ACC112 (cell line): ENCODE results near the gene PLCB4.

Experiments
- H2AFZ ChIP-seq: fragments of 200-600 bp; sonication (generic); one replicate; pipeline ENCODE4 v1.6.0; 2017; ENCODE audit warnings: antibody characterized with exemption, low read length; ENCODE audit not compliant: unreplicated experiment
- H3K27ac ChIP-seq: fragments of 200-600 bp; sonication (generic); 2 replicates; pipeline ENCODE4 v1.5.1; 2014; ENCODE audit warnings: low read depth, mild to moderate bottlenecking, antibody characterized with exemption, low read length, moderate library complexity
- H3K27me3 ChIP-seq: fragments of 200-600 bp; sonication (generic); 2 replicates; pipeline ENCODE4 v1.6.1; 2014; ENCODE audit warnings: mild to moderate bottlenecking, antibody characterized with exemption, low read length, moderate library complexity, mixed read lengths; ENCODE audit not compliant: insufficient read depth
- H3K36me3 ChIP-seq: fragments of 200-600 bp; sonication (generic); 2 replicates; pipeline ENCODE4 v1.6.1; 2016; ENCODE audit warnings: mild to moderate bottlenecking, antibody characterized with exemption, low read length, moderate library complexity, mixed read lengths; ENCODE audit not compliant: insufficient read depth
- H3K4me1 ChIP-seq: fragments of 200-600 bp; sonication (generic); one replicate; pipeline ENCODE4 v1.6.1; 2016; ENCODE audit warnings: low read length, mixed read lengths; ENCODE audit not compliant: insufficient read depth, unreplicated experiment, control insufficient read depth
- H3K4me3 ChIP-seq: fragments of 200-600 bp; sonication (generic); 2 replicates; pipeline ENCODE4 v1.5.1; 2014; ENCODE audit warnings: mild to moderate bottlenecking, low read depth, low read length
- H3K79me2 ChIP-seq: fragments of 200-600 bp; sonication (generic); one replicate; pipeline ENCODE4 v1.6.0; 2016; ENCODE audit warnings: low read length; ENCODE audit not compliant: control insufficient read depth, unreplicated experiment, insufficient read depth

PLCB4 gene

DNA sequence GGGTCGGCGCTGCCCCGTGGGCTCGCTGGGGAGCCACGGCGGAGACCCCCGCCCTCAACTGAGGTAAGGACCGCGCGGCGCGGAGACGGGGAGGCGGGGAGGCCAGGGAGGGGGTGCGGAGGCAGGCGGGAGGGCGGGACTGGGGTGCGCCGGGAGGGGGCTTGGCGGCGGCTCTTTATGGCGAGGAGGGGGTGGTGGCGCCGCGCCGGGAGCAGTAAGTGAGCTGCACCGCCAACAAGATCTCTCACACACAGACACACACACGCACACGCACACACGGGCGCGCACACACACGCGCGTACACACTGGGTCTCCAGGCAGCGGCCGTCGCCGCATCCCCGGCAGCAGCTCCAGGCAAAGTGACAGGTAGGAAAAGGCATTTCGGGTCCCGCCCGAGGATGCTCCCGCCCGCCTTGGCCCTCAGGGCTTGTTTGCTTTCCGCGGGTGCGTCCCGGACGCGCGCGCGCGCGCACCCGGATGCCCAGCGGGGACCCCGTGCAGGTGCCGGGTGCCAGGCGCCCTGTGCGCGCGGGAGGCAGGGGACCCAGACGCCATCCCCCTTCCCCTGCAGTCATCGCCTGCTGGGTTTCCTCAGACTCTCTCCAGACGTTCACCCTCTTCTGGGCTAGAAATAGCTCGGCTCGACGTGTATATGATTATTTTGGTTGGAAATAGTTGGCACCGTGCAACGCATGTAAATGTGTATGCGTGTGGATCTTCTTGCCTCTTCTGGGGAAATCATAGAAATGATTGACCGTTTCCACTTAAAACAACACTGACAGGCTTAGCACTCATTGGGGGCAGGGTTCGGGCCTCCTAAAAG lies at the start of gene PLCB4:
PLCB4 (plus strand) TSS at position 247 of the 823 bp plus-strand sequence. CDS start 238,728 bp downstream, outside the sequence.
- Histone ChIP-seq H2AFZ (peak within 1 kb of the TSS; percentile 86), H3K4me1 (peaks cover 8% of the 10 kb centered on the region), H3K79me2 (no peaks in the 10 kb centered on the region), H3K27me3 (no peaks in the 10 kb centered on the region), H3K36me3 (no peaks in the 10 kb centered on the region), H3K27ac (no peak within 1 kb of the TSS), H3K4me3 (peak within 1 kb of the TSS; percentile 88)

DNA sequence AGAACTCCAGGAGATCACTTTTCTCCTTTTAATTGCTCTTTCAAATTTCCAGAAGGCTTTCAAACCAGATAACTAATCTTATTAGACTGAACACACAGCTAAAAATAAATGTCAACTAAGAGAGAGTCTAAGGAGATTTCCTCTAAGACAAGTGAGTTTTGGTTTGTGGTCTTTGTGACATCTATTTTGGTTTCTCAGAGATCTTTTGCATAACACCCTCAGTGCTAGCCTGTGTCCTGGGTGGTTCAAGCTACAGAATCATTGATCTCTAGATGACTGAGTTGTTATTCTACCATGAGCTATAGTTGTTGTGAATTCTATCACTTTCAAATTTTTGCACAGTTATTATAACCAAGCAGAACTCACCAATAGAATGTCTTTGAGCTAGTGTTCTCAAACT lies 49.1 kb upstream of the PLCB4 start:
- no peak overlapping the region for H2AFZ ChIP-seq
- no peaks in the 10 kb centered on the region for H3K27me3 ChIP-seq
- no peaks in the 10 kb centered on the region for H3K36me3 ChIP-seq
- H3K27ac ChIP-seq = no peak overlapping the region
- peaks cover 10% of the 10 kb centered on the region for H3K4me1 ChIP-seq
- H3K79me2 ChIP-seq = no peaks in the 10 kb centered on the region
- no peak overlapping the region for H3K4me3 ChIP-seq

GRCh38 chr20:9021216-9021615 lies 47.7 kb upstream of the PLCB4 start:
- Histone ChIP-seq H3K27me3 (no peaks in the 10 kb centered on the region), H3K4me1 (peaks cover 10% of the 10 kb centered on the region), H3K4me3 (no peak overlapping the region), H3K36me3 (no peaks in the 10 kb centered on the region), H3K27ac (no peak overlapping the region), H3K79me2 (no peaks in the 10 kb centered on the region), H2AFZ (no peak overlapping the region)

GRCh38 chr20:9021699-9022098 lies 47.2 kb upstream of the PLCB4 start:
- Histone ChIP-seq H3K4me3 (no peak overlapping the region), H2AFZ (no peak overlapping the region), H3K4me1 (peaks cover 7% of the 10 kb centered on the region), H3K27ac (no peak overlapping the region), H3K27me3 (no peaks in the 10 kb centered on the region), H3K79me2 (no peaks in the 10 kb centered on the region), H3K36me3 (no peaks in the 10 kb centered on the region)

DNA sequence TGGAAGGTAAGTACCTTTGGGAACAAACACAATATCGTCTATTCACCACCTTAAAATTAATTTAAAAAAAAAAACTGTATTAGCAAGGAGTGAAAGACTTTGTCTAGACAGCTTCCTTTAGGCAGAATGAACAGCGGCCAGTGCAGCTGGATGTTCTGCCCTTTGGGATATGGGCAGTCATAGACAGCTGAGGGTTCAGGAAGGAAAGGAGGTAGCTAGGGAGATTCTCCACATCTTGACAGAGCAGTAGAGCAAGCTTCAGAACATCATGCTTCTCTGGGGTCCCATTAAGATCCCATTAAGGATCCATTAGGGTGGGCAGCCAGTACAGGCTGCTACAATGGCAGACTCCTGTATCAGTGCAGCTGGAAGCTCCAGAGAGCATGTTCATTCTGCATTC lies 46.5 kb upstream of the PLCB4 start:
- no peaks in the 10 kb centered on the region for H3K36me3 ChIP-seq
- no peaks in the 10 kb centered on the region for H3K79me2 ChIP-seq
- no peak overlapping the region for H3K4me3 ChIP-seq
- no peak overlapping the region for H2AFZ ChIP-seq
- H3K4me1 ChIP-seq = peaks cover 4% of the 10 kb centered on the region
- H3K27ac ChIP-seq = no peak overlapping the region
- no peaks in the 10 kb centered on the region for H3K27me3 ChIP-seq

DNA sequence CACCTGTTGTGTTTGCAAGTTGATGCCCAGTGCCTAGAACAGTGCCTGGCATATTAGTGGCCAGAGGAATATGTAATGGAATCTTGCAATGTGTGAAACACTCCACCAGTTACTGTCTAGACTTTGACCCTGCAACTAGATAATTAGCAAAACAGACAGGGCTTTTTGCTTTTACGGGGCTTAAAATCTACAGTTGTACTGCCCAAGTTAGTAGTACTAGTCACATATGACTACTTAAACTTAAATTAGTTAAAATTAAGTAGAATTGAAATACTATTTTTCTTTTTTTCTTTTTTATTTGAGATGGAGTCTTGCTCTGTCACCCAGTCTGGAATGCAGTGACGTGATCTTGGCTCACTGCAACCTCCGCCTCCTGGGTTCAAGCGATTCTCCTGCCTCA lies 44.3 kb upstream of the PLCB4 start:
- H2AFZ ChIP-seq = no peak overlapping the region
- H3K27me3 ChIP-seq = no peaks in the 10 kb centered on the region
- peaks cover 7% of the 10 kb centered on the region for H3K4me1 ChIP-seq
- no peak overlapping the region for H3K4me3 ChIP-seq
- H3K79me2 ChIP-seq = no peaks in the 10 kb centered on the region
- H3K27ac ChIP-seq = no peak overlapping the region
- no peaks in the 10 kb centered on the region for H3K36me3 ChIP-seq

DNA sequence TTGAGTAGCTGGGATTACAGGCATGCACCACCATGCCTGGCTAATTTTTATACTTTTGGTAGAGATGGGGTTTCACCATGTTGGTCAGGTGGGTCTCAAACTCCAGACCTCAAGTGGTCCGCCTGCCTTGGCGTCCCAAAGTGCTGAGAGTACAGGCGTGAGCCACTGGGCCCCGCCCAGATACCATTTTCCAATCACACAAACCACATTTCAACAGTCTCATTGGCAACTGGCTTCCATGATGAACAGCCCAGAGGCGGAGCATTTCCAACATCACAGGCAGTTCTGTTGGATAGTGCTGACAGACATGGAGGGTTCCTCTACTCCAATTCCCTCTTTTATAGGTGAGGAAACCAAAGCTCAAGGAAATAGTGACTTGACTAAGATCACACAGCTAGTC lies 43.9 kb upstream of the PLCB4 start:
- H3K27ac ChIP-seq = no peak overlapping the region
- peaks cover 7% of the 10 kb centered on the region for H3K4me1 ChIP-seq
- no peaks in the 10 kb centered on the region for H3K27me3 ChIP-seq
- H3K36me3 ChIP-seq = no peaks in the 10 kb centered on the region
- peak overlapping the region; percentile 41 for H2AFZ ChIP-seq
- H3K4me3 ChIP-seq = no peak overlapping the region
- no peaks in the 10 kb centered on the region for H3K79me2 ChIP-seq

GRCh38 chr20:9025643-9026042 lies 43.2 kb upstream of the PLCB4 start:
- Histone ChIP-seq H3K36me3 (no peaks in the 10 kb centered on the region), H3K4me1 (peaks cover 7% of the 10 kb centered on the region), H3K79me2 (no peaks in the 10 kb centered on the region), H2AFZ (peak overlapping the region; percentile 41), H3K27ac (peak overlapping the region; percentile 25; the same call in 1 of the 2 replicates), H3K27me3 (no peaks in the 10 kb centered on the region), H3K4me3 (no peak overlapping the region)

DNA sequence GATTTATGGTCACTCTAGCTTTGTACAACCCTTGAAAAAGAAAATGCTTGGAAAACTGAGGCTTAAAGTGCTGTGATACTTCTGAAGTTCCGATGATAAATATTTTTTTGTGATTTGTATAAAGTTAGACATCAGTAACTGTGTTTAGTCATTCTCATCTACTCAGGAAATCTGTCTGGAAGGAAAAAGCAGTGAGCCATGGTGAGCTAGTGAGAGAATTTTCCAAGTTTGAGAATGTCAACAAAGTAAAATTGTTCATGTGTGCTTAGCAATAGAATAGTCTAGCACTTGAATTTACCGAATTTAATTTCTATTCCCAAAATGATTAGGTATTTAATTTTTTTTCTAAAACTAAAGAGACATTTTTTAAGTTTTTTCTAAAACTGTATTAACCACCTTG lies 41.3 kb upstream of the PLCB4 start:
- Histone ChIP-seq H3K4me3 (no peak overlapping the region), H2AFZ (no peak overlapping the region), H3K36me3 (no peaks in the 10 kb centered on the region), H3K27ac (no peak overlapping the region), H3K27me3 (no peaks in the 10 kb centered on the region), H3K79me2 (no peaks in the 10 kb centered on the region), H3K4me1 (peaks cover 7% of the 10 kb centered on the region)

- no peak overlapping the region for H3K27ac ChIP-seq
- no peaks in the 10 kb centered on the region for H3K79me2 ChIP-seq
- H3K36me3 ChIP-seq = no peaks in the 10 kb centered on the region
- no peak overlapping the region for H2AFZ ChIP-seq
- no peak overlapping the region for H3K4me3 ChIP-seq
- H3K4me1 ChIP-seq = peaks cover 7% of the 10 kb centered on the region
- H3K27me3 ChIP-seq = no peaks in the 10 kb centered on the region
Measured at GRCh38 chr20:9028419-9028818, 40.5 kb upstream of the PLCB4 start.

GRCh38 chr20:9031991-9032390 lies 36.9 kb upstream of the PLCB4 start:
- Histone ChIP-seq H3K4me3 (no peak overlapping the region), H3K4me1 (peaks cover 11% of the 10 kb centered on the region), H3K27ac (no peak overlapping the region), H3K36me3 (no peaks in the 10 kb centered on the region), H3K79me2 (no peaks in the 10 kb centered on the region), H2AFZ (no peak overlapping the region), H3K27me3 (no peaks in the 10 kb centered on the region)
